CD4-positive, alpha-beta T cell treated with Interleukin-17A for 1 hour (primary cell): ENCODE data around the gene HTRA3.

Experiments
- DNase-seq: peaks from one replicate; pipeline ENCODE4 v3.0.0-alpha.2; 2020

Gene HTRA3

GRCh38 chr4:8297691-8298485 lies 28.3 kb downstream of the HTRA3 start:
- no peak for DNase-seq

GRCh38 chr4:8300832-8301231 lies 31.3 kb downstream of the HTRA3 start:
- no peak for DNase-seq

- no peak for DNase-seq
These were observed 32.5 kb downstream of the HTRA3 start for GRCh38 chr4:8301851-8302730.

DNA sequence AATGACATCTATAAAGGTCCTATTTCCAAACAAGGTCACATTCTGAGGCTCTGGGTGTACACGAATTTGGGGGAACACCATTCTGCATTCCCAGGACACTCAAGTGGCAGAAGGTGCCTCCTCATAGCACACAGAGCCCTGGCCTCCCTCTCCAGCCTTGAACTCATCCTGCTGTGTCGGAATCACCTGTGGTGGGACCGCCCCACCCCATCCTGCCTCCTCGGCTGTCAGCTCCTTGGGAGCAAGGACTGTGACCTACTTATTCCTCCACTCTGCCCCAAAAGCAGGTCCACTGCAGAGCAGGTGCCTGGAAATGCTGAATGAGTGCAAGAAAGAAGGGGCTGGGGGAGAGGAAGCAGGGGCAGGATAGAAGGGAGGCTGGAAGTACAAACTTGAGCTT lies 33.5 kb downstream of the HTRA3 start:
- DNase-seq = no peak

DNA sequence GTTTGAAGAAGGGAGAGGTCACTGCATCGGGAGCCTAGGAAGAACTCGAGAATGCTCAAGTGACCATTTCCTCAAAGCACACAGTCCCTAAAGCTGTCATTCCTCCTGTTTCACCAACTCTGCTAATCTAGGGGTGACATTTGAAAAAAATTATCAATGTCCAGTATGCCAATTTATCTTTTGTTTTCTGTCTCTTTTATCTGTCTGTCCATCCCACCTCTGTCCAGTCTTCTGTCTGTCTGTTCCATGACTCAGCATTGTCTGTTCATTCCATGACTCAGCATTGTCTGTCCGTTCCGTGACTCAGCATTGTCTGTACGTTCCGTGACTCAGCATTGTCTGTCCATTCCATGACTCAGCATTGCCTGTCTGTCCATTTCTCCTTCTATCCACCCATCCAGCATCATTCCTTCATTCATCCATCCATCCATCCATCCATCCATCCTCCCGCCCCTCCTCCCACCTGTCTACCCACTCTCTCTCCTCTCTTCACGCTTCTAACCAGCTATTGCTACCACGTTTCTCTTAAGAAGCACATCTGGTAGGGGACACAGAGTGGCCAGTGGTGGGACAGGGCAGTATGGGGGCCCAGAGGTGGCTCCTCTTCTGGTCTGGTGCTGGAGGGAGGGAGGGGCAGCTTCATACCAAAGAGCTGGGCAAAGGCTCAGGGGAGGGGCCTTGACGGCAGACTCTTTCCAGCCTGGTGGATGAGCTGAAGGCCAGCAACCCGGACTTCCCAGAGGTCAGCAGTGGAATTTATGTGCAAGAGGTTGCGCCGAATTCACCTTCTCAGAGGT lies 34.1 kb downstream of the HTRA3 start:
- no peak for DNase-seq

GRCh38 chr4:8304827-8305695 lies 35.5 kb downstream of the HTRA3 start:
- no peak for DNase-seq

DNA sequence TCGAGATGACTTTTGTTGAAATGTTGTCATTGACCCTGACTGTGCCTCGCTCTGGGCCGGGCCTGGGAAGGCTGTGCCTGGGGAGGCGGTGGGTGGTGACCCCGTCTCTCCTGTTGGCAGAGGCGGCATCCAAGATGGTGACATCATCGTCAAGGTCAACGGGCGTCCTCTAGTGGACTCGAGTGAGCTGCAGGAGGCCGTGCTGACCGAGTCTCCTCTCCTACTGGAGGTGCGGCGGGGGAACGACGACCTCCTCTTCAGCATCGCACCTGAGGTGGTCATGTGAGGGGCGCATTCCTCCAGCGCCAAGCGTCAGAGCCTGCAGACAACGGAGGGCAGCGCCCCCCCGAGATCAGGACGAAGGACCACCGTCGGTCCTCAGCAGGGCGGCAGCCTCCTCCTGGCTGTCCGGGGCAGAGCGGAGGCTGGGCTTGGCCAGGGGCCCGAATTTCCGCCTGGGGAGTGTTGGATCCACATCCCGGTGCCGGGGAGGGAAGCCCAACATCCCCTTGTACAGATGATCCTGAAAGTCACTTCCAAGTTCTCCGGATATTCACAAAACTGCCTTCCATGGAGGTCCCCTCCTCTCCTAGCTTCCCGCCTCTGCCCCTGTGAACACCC lies 36.4 kb downstream of the HTRA3 start:
- no peak for DNase-seq

DNA sequence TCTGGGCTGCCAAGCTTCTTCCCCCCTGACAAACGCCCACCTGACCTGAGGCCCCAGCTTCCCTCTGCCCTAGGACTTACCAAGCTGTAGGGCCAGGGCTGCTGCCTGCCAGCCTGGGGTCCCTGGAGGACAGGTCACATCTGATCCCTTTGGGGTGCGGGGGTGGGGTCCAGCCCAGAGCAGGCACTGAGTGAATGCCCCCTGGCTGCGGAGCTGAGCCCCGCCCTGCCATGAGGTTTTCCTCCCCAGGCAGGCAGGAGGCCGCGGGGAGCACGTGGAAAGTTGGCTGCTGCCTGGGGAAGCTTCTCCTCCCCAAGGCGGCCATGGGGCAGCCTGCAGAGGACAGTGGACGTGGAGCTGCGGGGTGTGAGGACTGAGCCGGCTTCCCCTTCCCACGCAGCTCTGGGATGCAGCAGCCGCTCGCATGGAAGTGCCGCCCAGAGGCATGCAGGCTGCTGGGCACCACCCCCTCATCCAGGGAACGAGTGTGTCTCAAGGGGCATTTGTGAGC lies 37.0 kb downstream of the HTRA3 start:
- DNase-seq = no peak

DNA sequence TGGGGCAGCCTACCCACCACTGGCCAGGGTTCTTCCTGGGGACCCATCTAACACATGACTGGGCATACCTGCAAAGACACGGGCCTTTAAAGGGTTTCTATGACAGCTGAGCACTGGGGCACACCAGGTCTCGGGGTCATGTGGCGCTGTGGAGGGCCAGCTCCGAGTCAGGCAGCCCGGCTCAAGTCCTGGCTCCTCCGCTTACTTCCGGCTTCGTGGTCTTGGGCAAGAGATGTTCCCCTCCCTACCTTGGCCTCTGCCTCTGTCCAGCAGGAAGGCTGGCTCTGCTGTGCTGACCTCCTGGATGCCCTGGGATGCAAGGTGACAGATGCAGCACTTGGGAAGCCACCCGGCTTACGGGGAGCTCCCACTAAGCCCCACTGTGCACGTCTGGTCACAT lies 37.6 kb downstream of the HTRA3 start:
- no peak for DNase-seq

- no peak for DNase-seq
These were observed 38.2 kb downstream of the HTRA3 start for GRCh38 chr4:8307714-8308113.

DNA sequence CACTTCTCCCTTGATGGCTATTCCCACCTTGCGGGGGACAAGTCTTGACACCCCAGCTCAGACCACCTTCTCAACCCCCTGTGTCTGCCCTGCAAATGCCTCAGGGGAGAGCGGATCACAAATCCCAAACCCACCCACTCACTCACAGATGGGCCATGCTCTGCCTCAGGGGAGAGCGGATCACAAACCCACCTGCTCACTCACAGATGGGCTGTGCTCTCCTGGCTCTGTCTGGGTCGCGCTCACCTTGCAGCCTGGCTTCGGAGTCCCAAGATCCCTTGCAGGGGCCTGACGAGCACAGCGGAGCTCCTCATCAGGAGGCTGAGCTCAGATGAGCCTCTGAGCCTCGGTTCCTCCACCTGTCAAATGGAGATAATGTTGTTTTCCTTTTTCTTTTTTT lies 38.6 kb downstream of the HTRA3 start:
- DNase-seq = no peak

- no peak for DNase-seq
These were observed 39.6 kb downstream of the HTRA3 start for GRCh38 chr4:8308856-8309771.

GRCh38 chr4:8310306-8310705 lies 40.8 kb downstream of the HTRA3 start:
- no peak for DNase-seq

GRCh38 chr4:8311101-8312068 lies 41.8 kb downstream of the HTRA3 start:
- no peak for DNase-seq

DNA sequence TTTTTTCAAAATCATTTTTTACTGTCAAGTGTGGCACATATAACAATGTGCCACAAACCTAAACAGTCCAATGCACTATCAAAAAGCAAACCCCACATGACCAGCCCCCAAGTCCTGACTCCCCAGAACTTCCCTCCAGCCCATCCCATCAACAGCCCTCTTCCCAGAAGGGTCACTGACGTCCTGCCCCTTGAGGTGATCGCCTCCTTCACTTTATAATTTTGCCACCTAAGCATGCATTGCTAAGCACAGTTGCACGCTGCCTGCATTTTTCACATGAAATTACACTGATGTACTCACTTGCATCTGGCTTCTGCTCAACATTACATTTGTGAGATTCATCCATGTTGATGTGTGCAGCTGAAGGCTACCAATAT lies 42.5 kb downstream of the HTRA3 start:
- no peak for DNase-seq

GRCh38 chr4:8312976-8313375 lies 43.4 kb downstream of the HTRA3 start:
- no peak for DNase-seq

- no peak for DNase-seq
These were observed 45.2 kb downstream of the HTRA3 start for GRCh38 chr4:8314691-8315255.

DNA sequence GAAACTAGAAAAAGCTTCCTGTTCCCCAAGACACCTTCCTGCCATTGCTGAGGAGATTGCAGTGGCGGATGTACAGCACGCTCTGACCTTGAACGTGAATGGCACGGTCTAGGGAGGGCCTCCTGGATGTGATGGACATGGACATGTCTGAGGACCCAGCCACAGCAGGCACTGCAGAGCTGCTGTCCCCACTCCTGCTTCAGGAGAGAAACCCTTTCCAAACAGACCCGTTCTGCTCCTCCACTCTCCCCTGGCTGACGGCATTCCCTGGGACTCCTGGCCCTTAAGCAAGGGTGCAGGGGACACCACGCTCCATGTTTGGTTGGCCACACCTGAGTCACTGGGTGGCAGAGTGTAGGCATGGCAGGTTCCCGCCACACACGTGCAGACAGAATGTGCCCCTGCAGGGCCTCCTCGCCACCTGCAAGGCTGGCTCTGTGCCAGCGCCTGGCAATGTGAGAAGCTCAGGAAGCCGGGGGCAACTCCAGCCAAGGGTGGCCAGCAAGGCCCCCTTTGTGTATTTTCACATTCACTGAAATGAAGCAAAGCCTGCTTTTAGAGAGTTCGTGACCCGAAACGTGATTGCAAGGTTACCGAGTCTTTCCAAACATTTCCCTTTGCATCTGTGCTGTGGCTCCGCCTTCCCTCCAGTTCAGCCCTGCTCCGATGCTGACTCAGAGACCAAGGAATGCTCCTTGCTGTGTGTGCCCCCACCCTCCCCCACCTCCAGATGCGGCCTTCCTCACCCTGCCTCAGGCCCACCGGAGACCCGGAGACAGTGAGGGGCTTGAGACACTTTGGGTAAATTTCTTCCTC lies 46.1 kb downstream of the HTRA3 start:
- DNase-seq = no peak
